Thyroid gland (tissue), 4 donors: ENCODE measurements around the gene UBE2A. TPM values are rescaled to one million over a fixed set of nuclear protein-coding genes. Genes with fewer than 3 reads are reported as not detected.
A peak's percentile ranks its signal among the peaks of the same experiment; 100 is the strongest.

ENCODE experiments used
- DNase-seq, 2 donors: peaks; one replicate each; pipeline ENCODE4 v3.0.0-alpha.2; 2019
- H3K27ac ChIP-seq, 3 donors: fragments of 200-600 bp; sonication (generic); 1 replicate in 2 of 3; 2 replicates in 1 of 3; pipeline ENCODE4 v1.5.1; 2016 to 2019; ENCODE audit warnings: mild to moderate bottlenecking in 1 of 3, moderate library complexity in 1 of 3
- H3K27me3 ChIP-seq: fragments of 200-600 bp; sonication (generic); one replicate; pipeline ENCODE4 v1.5.1; 2019
- H3K36me3 ChIP-seq, 2 donors: fragments of 200-600 bp; sonication (generic); one replicate each; pipeline ENCODE4 v1.5.1; 2016 to 2019
- H3K4me1 ChIP-seq, 2 donors: fragments of 200-600 bp; sonication (generic); one replicate each; pipeline ENCODE4 v1.5.1; 2017 to 2019
- H3K4me3 ChIP-seq, 3 donors: fragments of 200-600 bp; sonication (generic); replicated peaks in 1 of 3; 1 replicate in 2 of 3; 2 replicates in 1 of 3; pipeline ENCODE4 v1.5.1; 2016; ENCODE audit warnings: mild to moderate bottlenecking in 1 of 3
- H3K9me3 ChIP-seq: fragments of 200-600 bp; sonication (generic); one replicate; pipeline ENCODE4 v1.5.1; 2017
- POLR2A ChIP-seq, 2 donors: fragments of 450-650 bp; IDR thresholded peaks; one replicate each; pipeline ENCODE4 v1.6.1; 2017; ENCODE audit warnings: antibody characterized with exemption in 2 of 2, mild to moderate bottlenecking in 2 of 2, moderate library complexity in 1 of 2
- WGBS, 2 donors: methylation state at CpG; one replicate each; pipeline ENCODE4 v1.1.5; 2017; 5-methylcytosine and 5-hydroxymethylcytosine counted together
- intact Hi-C: fragments of 100-400 bp; cut with DNase I; formaldehyde crosslinking; loops from one replicate; pipeline ENCODE4 v1.15.1; 2023
- total RNA-seq, 4 donors: library from RNA; depleted of rRNA; stranded (reverse); fragments of >200 nt; gene quantifications; one replicate each; pipeline ENCODE4 v1.2.3, GENCODE V29; 2016
- TF ChIP-seq, protein P1 (sequence below), 6 experiments: fragments of 200-600 bp in 3 of 6; fragments of 450-650 bp in 3 of 6; sonication (generic) in 3 of 6; IDR thresholded peaks; one replicate each; pipeline ENCODE4 v1.5.1; 2016 to 2019; ENCODE audit warnings: antibody characterized with exemption in 6 of 6, mild to moderate bottlenecking in 2 of 6, inconsistent platforms in 1 of 6, moderate library complexity in 1 of 6

The UBE2A gene
- total RNA-seq = 10 to 100 TPM; 29.8 to 70.3 (median 41.3) TPM

DNA sequence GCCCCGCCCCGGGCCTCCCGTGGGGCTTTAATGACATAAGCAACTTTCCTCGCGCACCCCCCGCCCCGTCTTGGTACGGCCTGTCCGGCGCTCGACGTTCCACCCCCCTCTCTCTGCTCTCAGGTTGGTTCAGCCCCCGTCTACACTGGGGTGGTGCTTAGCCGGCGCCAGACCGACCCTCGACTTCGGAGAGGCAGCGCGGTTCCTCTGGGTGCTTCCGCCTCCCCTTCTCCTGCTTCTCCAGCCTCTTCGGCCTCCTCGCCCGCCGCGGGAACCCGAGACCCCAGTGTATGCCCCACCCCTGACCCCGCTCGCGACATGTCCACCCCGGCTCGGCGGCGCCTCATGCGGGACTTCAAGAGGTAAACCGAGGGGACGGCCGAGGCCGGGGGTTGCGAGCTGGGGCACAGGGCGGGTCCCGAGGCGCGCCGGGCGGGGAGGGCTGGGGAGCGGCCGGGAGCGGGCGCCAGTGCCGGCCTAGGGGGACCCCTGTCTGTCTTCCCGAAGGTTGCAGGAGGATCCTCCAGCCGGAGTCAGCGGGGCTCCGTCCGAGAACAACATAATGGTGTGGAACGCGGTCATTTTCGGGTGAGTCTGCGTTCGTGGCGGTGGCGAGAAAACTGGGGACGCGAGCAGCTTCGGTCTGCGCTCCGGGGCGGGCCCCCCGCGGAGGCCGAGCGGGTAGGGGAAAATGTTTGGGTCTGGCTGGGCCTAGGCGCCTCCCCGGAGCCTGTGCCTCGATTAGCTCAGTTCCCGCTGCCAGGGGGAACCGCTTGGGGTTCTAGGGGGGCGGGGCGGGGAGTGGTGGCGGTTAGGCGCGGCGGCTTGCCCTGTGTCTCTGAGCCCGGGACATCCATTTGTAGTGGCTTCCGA lies at the start of gene UBE2A:
UBE2A (plus strand) TSS at position 170 of the 873 bp plus-strand sequence; CDS start at position 319, 149 bp downstream.
- intact Hi-C loops = no loop called here
- no peaks in the 10 kb centered on the region for H3K27me3 ChIP-seq
- peak within 1 kb of the TSS; percentile 6 to 59 (median 52) for H3K4me3 ChIP-seq
- DNase-seq = peak; percentile 90 to 91
- H3K36me3 ChIP-seq = no peaks in the 10 kb centered on the region
- H3K9me3 ChIP-seq = no peaks in the 10 kb centered on the region
- WGBS, 2 donors = 0 to 2% methylated on average over 6 to 8 of the region's 86 CpGs
- H3K4me1 ChIP-seq = peaks cover 5 to 6% of the 10 kb centered on the region in 2 donors
- TF ChIP-seq, protein P1, sequence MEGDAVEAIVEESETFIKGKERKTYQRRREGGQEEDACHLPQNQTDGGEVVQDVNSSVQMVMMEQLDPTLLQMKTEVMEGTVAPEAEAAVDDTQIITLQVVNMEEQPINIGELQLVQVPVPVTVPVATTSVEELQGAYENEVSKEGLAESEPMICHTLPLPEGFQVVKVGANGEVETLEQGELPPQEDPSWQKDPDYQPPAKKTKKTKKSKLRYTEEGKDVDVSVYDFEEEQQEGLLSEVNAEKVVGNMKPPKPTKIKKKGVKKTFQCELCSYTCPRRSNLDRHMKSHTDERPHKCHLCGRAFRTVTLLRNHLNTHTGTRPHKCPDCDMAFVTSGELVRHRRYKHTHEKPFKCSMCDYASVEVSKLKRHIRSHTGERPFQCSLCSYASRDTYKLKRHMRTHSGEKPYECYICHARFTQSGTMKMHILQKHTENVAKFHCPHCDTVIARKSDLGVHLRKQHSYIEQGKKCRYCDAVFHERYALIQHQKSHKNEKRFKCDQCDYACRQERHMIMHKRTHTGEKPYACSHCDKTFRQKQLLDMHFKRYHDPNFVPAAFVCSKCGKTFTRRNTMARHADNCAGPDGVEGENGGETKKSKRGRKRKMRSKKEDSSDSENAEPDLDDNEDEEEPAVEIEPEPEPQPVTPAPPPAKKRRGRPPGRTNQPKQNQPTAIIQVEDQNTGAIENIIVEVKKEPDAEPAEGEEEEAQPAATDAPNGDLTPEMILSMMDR (IDR thresholded peaks at IDR 0.05) = peak in 2 of 6 experiments; percentile 27 to 30
- peak; percentile 27 to 86 for TF ChIP-seq POLR2A (IDR thresholded peaks at IDR 0.05)
- peak within 1 kb of the TSS; percentile 87 to 93 (median 89) for H3K27ac ChIP-seq

DNA sequence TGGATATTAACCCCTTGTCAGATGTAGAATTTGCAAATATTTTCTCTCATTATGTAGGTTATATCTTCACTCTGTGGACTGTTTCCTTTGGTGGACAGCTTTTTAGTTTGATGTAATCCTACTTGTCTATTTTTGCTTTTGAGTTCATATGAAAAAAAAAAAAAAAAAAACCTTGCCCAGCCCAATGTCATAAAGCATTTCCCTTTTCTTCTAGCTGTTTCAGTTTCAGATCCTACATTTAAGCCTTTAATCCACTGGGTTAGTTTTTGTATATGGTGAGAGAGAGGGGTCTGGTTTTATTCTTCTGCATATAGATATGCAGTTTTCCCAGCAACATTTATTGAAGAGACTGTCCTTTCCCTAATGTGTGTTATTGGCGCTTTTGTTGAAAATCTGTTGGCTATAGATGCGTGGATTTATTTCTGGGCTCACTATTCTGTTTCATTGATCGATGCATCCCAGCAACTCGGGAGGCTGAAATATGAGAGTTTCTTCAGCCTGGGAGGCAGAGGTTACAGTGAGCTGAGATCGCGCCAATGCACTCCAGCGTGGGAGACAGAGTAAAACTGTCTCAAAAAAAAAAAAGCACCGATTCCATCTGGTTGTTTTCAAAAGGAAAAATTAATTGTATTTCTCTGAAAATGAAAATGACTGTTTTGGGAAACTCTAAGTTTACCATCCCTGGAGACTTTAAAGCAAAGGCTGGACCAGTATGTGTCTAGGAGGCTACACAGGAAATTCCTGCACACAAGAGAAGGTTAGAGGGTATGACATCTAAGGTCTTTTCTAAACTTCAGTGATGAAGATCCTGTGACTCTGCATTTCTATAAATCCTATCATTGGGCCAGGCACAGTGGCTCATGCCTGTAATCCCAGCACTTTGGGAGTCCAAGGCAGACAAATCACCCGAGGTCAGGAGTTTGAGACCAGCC lies 44.8 kb upstream of the UBE2A start:
- TF ChIP-seq POLR2A (IDR thresholded peaks at IDR 0.05) = no peak
- TF ChIP-seq, protein P1 (IDR thresholded peaks at IDR 0.05) = no peak
- intact Hi-C loops = no loop called here
- H3K9me3 ChIP-seq = no peaks in the 10 kb centered on the region
- no peak overlapping the region for H3K27ac ChIP-seq
- H3K4me1 ChIP-seq = no peaks in the 10 kb centered on the region
- H3K36me3 ChIP-seq = no peaks in the 10 kb centered on the region
- DNase-seq = no peak
- H3K27me3 ChIP-seq = no peaks in the 10 kb centered on the region
- WGBS, 2 donors = 71 to 82% methylated on average over 9 of the region's 9 CpGs
- no peak overlapping the region for H3K4me3 ChIP-seq

DNA sequence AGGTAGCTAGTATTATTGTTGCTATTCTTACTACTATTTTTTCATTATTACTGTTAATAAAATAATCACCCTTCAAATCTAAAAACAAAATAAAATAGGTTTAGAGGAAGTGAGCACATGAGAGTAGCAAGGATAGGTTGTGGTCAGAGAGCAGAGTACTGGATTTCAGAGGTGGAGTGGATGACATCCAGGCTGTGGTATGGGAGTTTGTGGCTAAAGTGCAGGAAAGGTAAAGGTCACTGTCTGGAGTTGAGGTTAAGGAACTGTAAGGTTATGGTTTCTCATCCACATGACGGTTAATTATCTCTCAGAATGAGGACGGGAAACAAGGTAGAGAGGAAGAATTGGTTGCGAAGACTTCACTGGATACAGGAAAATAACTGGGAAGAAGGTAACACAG lies 36.9 kb upstream of the UBE2A start:
- intact Hi-C loops = no loop called here
- Histone ChIP-seq H3K4me3 (no peak overlapping the region), H3K36me3 (no peaks in the 10 kb centered on the region), H3K4me1 (no peaks in the 10 kb centered on the region), H3K27ac (no peak overlapping the region), H3K9me3 (no peaks in the 10 kb centered on the region), H3K27me3 (no peaks in the 10 kb centered on the region)
- 61 to 65% methylated on average over 3 of the region's 3 CpGs for WGBS, 2 donors
- no peak for TF ChIP-seq POLR2A (IDR thresholded peaks at IDR 0.05)
- TF ChIP-seq, protein P1 (IDR thresholded peaks at IDR 0.05) = no peak
- no peak for DNase-seq

DNA sequence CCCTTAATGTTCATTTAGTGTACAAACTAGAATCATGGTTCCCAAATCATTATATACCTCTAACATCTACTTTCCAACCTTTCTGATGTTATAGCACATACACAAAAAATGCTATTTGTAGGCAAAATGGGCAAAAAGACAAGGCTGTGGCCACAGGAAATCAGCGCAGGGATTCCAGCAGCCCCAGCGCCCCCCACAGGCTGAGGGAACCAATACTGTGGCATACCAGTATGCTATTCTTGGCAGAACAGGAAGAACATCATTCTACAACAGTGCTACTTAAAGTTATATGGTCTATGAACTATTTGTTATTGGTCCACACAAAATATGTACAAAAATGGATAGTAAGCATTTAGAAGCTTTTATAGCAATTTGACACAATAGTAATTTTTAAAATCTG lies 34.5 kb upstream of the UBE2A start:
- intact Hi-C loops = no loop called here
- 49 to 67% methylated on average over 2 of the region's 2 CpGs for WGBS, 2 donors
- no peak for DNase-seq

More for the DNA sequence above, 34.5 kb upstream of the UBE2A start:
- H3K27me3 ChIP-seq = no peaks in the 10 kb centered on the region
- H3K9me3 ChIP-seq = no peaks in the 10 kb centered on the region
- no peak overlapping the region for H3K27ac ChIP-seq
- H3K36me3 ChIP-seq = no peaks in the 10 kb centered on the region
- TF ChIP-seq, protein P1 (IDR thresholded peaks at IDR 0.05) = no peak
- no peak for TF ChIP-seq POLR2A (IDR thresholded peaks at IDR 0.05)
- no peaks in the 10 kb centered on the region for H3K4me1 ChIP-seq
- H3K4me3 ChIP-seq = no peak overlapping the region
